ENCODE data around the gene NCR3LG1. TPM values are rescaled to one million over a fixed set of nuclear protein-coding genes. Genes with fewer than 3 reads are reported as not detected.

NCR3LG1 gene
- total RNA-seq, 1 experiment from 2014 or later = 14.2 TPM

DNA sequence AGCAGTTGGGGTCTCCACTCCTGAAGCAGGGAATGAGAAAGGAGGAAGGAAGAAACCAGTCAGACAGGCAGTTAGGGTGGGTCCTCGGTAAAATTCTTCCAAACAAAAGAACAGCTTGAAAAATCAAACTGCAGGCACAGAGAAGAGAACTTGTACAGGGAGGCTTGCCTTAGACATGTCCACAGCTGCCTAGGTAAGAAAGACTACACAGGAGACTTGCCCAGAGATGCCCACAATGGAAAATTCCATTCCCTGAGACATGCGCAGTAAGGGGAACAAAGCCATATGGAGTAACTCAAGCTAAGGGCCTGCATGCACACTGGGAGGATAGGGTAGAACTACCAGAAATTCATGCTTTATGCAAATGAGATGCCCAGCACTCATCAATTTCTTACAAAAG, 27.1 kb downstream of the NCR3LG1 start:
- intact Hi-C loops (cut with micrococcal nuclease) = no loop called here
- ChIA-PET POLR2A (interaction anchor here (0.7 to 0.9 kb wide), 2 partner anchors 25 to 170 kb away, joined by 3 to 5 read pairs; no protein-coding TSS in a partner anchor), CTCF (interaction anchor here (0.6 to 9.3 kb wide), 5 partner anchors 24 to 156 kb away, joined by 3 to 208 read pairs (median 3); no protein-coding TSS in a partner anchor)
- H3K4me1 Mint-ChIP-seq (ENCODE audit: insufficient read depth, unreplicated experiment) = no peaks in the 10 kb centered on the region
- peaks cover 15% of the 10 kb centered on the region for H3K36me3 Mint-ChIP-seq (ENCODE audit: insufficient read depth, unreplicated experiment)
- no peaks in the 10 kb centered on the region for H3K27me3 Mint-ChIP-seq (ENCODE audit: insufficient read depth, unreplicated experiment)
- peak overlapping the region; percentile 56 for H3K27ac Mint-ChIP-seq (ENCODE audit: low read depth, unreplicated experiment)
- no peaks in the 10 kb centered on the region for H3K9me3 Mint-ChIP-seq (ENCODE audit: unreplicated experiment)
- no peak for TF ChIP-seq CTCF (IDR thresholded peaks at IDR 0.05; ENCODE audit: unreplicated experiment)
- H3K4me3 Mint-ChIP-seq (ENCODE audit: unreplicated experiment) = no peak overlapping the region
- BruUV-seq (replicated peaks) = no TSS peak
- no peak for DNase-seq (ENCODE audit: unreplicated experiment)

- BruUV-seq (replicated peaks) = no TSS peak
- intact Hi-C loops (cut with micrococcal nuclease) = no loop called here
- CTCF ChIA-PET = interaction anchor here (0.6 to 9.3 kb wide), 6 partner anchors 9 to 150 kb away, joined by 3 to 208 read pairs (median 6); no protein-coding TSS in a partner anchor
- DNase-seq (ENCODE audit: unreplicated experiment) = no peak
- Mint-ChIP-seq H3K4me3 (ENCODE audit: unreplicated experiment) (no peak overlapping the region), H3K9me3 (ENCODE audit: unreplicated experiment) (no peaks in the 10 kb centered on the region), H3K27me3 (ENCODE audit: insufficient read depth, unreplicated experiment) (no peaks in the 10 kb centered on the region), H3K4me1 (ENCODE audit: insufficient read depth, unreplicated experiment) (no peaks in the 10 kb centered on the region), H3K27ac (ENCODE audit: low read depth, unreplicated experiment) (peak overlapping the region; percentile 57), H3K36me3 (ENCODE audit: insufficient read depth, unreplicated experiment) (peaks cover 12% of the 10 kb centered on the region)
- POLR2A ChIA-PET = interaction anchor here (0.7 to 0.9 kb wide), 2 partner anchors 26 to 169 kb away, joined by 3 to 5 read pairs; no protein-coding TSS in a partner anchor
- TF ChIP-seq CTCF (IDR thresholded peaks at IDR 0.05; ENCODE audit: unreplicated experiment) = no peak
Measured at GRCh38 chr11:17379383-17380180, 28.0 kb downstream of the NCR3LG1 start.

- ChIA-PET POLR2A (no interaction called here), CTCF (interaction anchor here (0.6 to 9.3 kb wide), 8 partner anchors 9 to 595 kb away, joined by 3 to 208 read pairs (median 3); no protein-coding TSS in a partner anchor)
- H3K27ac Mint-ChIP-seq (ENCODE audit: low read depth, unreplicated experiment) = no peak overlapping the region
- intact Hi-C loops (cut with micrococcal nuclease) = no loop called here
- no peak for TF ChIP-seq CTCF (IDR thresholded peaks at IDR 0.05; ENCODE audit: unreplicated experiment)
- peaks cover 12% of the 10 kb centered on the region for H3K36me3 Mint-ChIP-seq (ENCODE audit: insufficient read depth, unreplicated experiment)
- H3K27me3 Mint-ChIP-seq (ENCODE audit: insufficient read depth, unreplicated experiment) = no peaks in the 10 kb centered on the region
- H3K4me1 Mint-ChIP-seq (ENCODE audit: insufficient read depth, unreplicated experiment) = no peaks in the 10 kb centered on the region
- no peak for DNase-seq (ENCODE audit: unreplicated experiment)
- H3K9me3 Mint-ChIP-seq (ENCODE audit: unreplicated experiment) = no peaks in the 10 kb centered on the region
- no peak overlapping the region for H3K4me3 Mint-ChIP-seq (ENCODE audit: unreplicated experiment)
- BruUV-seq (replicated peaks) = no TSS peak
Measured at GRCh38 chr11:17381156-17381555, 29.6 kb downstream of the NCR3LG1 start.

DNA sequence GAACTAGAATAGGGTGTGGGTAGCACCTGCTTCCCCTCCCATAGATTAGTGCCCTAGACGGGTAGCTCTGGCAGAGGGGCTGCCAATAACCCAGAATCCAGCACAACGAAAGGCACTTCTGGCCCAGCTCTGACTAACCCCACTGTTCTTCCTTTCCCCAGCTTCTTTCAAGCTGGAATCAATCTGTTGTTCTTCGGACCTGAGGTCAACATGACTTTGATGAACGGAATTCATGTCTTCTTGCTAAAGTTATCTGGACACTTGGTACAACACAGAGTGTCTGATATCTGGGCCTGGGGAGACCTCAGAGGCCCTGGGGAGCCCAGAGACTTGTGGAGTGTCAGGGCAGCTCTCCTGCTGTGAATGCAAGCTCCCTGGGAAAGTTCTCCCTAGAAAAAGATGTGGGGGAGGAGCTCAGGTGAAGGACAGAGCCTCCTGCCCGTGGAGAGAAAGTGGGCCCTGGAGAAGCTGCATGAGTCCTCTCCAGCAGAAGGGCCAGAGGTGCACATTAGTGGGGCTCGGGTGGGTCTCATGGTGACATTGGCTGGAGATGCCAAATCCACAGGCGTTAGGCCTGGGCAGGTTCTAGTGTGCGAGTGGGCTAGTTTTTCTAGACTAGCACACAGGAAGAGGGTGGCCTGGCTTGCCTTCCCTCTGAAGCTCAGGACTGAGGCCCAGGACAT, 30.6 kb downstream of the NCR3LG1 start:
- no peak overlapping the region for H3K4me3 Mint-ChIP-seq (ENCODE audit: unreplicated experiment)
- POLR2A ChIA-PET = interaction anchor here (0.6 to 3.0 kb wide), 2 partner anchors 28 to 722 kb away, joined by 3 to 10 read pairs; no protein-coding TSS in a partner anchor

More for the DNA sequence above, 30.6 kb downstream of the NCR3LG1 start:
- no peaks in the 10 kb centered on the region for H3K4me1 Mint-ChIP-seq (ENCODE audit: insufficient read depth, unreplicated experiment)
- BruUV-seq (replicated peaks) = no TSS peak
- no peak overlapping the region for H3K27ac Mint-ChIP-seq (ENCODE audit: low read depth, unreplicated experiment)
- intact Hi-C loops (cut with micrococcal nuclease) = no loop called here
- H3K36me3 Mint-ChIP-seq (ENCODE audit: insufficient read depth, unreplicated experiment) = peaks cover 12% of the 10 kb centered on the region
- CTCF ChIA-PET = interaction anchor here (0.6 to 9.3 kb wide), 18 partner anchors 8 to 159 kb away, joined by 3 to 208 read pairs (median 7); no protein-coding TSS in a partner anchor
- TF ChIP-seq CTCF (IDR thresholded peaks at IDR 0.05; ENCODE audit: unreplicated experiment) = no peak
- no peaks in the 10 kb centered on the region for H3K27me3 Mint-ChIP-seq (ENCODE audit: insufficient read depth, unreplicated experiment)
- DNase-seq (ENCODE audit: unreplicated experiment) = no peak
- no peaks in the 10 kb centered on the region for H3K9me3 Mint-ChIP-seq (ENCODE audit: unreplicated experiment)
